PC-3 (cell line): ENCODE measurements around the gene UTS2.
A peak's percentile ranks its signal among the peaks of the same experiment; 100 is the strongest.

Source experiments
- EZH2 ChIP-seq: fragments of 300-600 bp; sonication (generic); IDR thresholded peaks from one replicate; pipeline ENCODE4 v1.6.1; 2017; ENCODE audit warnings: antibody characterized with exemption, mild to moderate bottlenecking, low read length; ENCODE audit not compliant: unreplicated experiment
- TF ChIP-seq, protein P1 (sequence below): fragments of 300-600 bp; sonication (generic); conservative IDR thresholded peaks from 2 replicates; pipeline ENCODE4 v1.5.1; 2017; ENCODE audit warnings: antibody characterized with exemption, low read depth, mild to moderate bottlenecking, low read length

DNA sequence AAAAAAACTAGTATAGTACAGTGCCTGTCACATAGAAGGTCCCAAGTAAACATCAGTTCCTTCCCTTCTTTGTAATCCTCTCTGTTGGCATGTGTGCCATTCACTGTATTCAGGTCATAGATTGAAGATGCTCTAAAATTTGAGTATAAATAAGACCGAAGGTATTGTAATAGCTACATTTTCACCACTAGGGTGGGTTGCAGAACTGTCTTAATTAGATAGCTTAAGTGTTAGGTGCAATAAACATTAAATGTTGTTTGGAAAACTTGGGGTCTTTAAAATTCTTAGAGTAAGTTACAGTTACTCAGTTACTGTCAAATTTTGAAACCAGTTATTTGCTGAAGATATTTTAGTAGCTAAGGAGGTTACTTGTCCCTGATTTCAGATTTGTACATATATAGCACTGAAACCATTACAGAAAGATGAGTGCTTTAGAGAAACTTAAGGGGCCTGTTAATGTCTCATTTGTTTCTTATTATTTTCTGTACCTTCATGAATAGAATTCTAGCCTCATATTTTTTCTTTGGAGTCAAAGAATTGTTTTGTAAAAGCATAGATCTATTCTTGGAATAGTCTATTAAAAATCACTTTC lies 44.5 kb downstream of the UTS2 start:
- TF ChIP-seq, protein P1, sequence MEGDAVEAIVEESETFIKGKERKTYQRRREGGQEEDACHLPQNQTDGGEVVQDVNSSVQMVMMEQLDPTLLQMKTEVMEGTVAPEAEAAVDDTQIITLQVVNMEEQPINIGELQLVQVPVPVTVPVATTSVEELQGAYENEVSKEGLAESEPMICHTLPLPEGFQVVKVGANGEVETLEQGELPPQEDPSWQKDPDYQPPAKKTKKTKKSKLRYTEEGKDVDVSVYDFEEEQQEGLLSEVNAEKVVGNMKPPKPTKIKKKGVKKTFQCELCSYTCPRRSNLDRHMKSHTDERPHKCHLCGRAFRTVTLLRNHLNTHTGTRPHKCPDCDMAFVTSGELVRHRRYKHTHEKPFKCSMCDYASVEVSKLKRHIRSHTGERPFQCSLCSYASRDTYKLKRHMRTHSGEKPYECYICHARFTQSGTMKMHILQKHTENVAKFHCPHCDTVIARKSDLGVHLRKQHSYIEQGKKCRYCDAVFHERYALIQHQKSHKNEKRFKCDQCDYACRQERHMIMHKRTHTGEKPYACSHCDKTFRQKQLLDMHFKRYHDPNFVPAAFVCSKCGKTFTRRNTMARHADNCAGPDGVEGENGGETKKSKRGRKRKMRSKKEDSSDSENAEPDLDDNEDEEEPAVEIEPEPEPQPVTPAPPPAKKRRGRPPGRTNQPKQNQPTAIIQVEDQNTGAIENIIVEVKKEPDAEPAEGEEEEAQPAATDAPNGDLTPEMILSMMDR = peak; percentile 84
- TF ChIP-seq EZH2 = no peak
